Central memory CD8-positive, alpha-beta T cell (primary cell): ENCODE measurements around the gene SNRNP35.
"Not testable (repeated sequence)": the region's sequence is repeated elsewhere in the genome, so short reads cannot be mapped to it uniquely, and the experiment has no call there.

ENCODE experiments used
- ATAC-seq: fragments of 150-1000 bp; cut with Tn5 transposase; replicated peaks from 2 replicates; pipeline ENCODE4 v1.10.0; 2022; ENCODE audit warnings: mild to moderate bottlenecking, moderate FRiP score, moderate number of reproducible peaks; ENCODE audit not compliant: poor library complexity, severe bottlenecking; ENCODE audit errors: extremely low read depth
- DNase-seq, 2 donors: peaks; one replicate each; pipeline ENCODE4 v3.0.0; 2021; ENCODE audit warnings: low spot score in 2 of 2
- H3K27ac Mint-ChIP-seq: one replicate; pipeline ENCODE4 v1.8.0; 2022; ENCODE audit warnings: low read depth, mild to moderate bottlenecking, moderate library complexity, mixed read lengths
- H3K27me3 Mint-ChIP-seq: one replicate; pipeline ENCODE4 v1.8.0; 2022; ENCODE audit warnings: mixed read lengths
- H3K36me3 Mint-ChIP-seq: one replicate; pipeline ENCODE4 v1.8.0; 2022; ENCODE audit warnings: mild to moderate bottlenecking, moderate library complexity, mixed read lengths; ENCODE audit not compliant: insufficient read depth
- H3K4me1 Mint-ChIP-seq: one replicate; pipeline ENCODE4 v1.8.0; 2022; ENCODE audit warnings: mixed read lengths
- H3K4me3 Mint-ChIP-seq: one replicate; pipeline ENCODE4 v1.8.0; 2022; ENCODE audit warnings: mild to moderate bottlenecking, moderate library complexity, mixed read lengths
- H3K9me3 Mint-ChIP-seq: one replicate; pipeline ENCODE4 v1.8.0; 2022; ENCODE audit warnings: mixed read lengths

Gene SNRNP35

DNA sequence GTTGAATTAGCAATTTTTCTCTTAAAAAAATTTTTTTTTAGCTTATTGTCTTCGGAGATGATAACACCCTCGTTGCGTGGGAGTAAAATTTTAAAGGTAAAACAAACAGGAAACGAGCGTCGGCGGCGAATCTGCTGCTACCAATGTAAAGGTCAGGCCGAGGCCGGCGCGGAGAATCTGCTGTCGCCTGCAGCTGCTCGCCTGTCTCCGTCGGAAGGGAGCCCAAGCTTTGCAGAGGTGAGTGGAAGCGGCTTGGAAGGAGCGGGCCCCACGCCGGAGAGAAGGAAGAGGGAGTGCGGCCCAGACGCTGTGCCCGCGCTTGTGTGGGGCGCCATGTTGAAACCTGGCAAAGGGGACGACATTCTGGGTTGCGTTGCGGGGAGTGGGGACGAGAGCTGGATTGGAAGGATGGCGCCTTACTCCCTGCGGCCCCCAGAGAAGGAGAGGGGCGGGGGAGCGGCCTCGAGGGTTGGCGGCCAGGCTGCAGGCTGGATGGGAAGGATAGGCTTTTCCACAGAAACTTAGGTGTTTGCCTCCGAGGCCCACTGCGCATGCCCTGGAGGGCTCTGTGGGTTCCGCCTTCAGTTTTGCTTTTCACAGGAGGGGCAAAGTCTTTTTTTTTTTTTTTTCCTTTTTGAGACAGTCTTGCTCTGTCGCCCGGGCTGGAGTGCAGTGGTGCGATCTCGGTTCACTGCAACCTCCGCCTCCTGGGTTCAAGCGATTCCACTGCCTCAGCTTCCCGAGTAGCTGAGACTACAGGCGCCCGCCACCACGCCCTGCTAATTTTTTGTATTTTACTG, at the start of gene SNRNP35:
SNRNP35 (plus strand) TSS at position 160 of the 800 bp plus-strand sequence. CDS start 7,402 bp downstream, outside the sequence.
- Mint-ChIP-seq H3K4me3 (peak within 1 kb of the TSS; percentile 98), H3K9me3 (no peaks in the 10 kb centered on the region), H3K27me3 (no peaks in the 10 kb centered on the region), H3K36me3 (peaks cover 22% of the 10 kb centered on the region), H3K27ac (peak within 1 kb of the TSS; percentile 100), H3K4me1 (peaks cover 27% of the 10 kb centered on the region)
- DNase-seq (peak; percentile 79 to 82), ATAC-seq (peak; percentile 81)

DNA sequence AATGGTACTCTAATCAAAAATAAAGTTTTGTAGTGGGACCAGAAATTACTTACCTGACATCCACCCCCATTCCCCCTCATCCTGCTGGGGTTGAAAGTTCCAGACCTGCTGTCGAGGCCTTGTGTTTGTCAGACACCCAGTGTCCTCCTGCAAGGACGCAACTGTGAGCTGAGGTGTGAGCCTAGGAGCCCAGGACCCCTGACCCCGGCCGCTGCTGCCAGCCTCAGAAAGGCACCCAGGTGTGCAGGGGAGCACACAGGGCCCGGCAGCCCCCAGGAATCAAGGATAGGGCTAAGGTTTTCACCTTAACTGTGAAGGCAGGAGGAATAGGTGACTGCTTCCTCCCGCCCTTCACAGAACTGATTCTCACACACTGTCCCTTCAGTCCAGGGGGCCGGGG, 49.3 kb upstream of the SNRNP35 start:
- DNase-seq, H3K4me1 Mint-ChIP-seq, H3K9me3 Mint-ChIP-seq, H3K4me3 Mint-ChIP-seq, H3K27me3 Mint-ChIP-seq, H3K27ac Mint-ChIP-seq, ATAC-seq: not testable (repeated sequence)
- H3K36me3 Mint-ChIP-seq = peaks cover 48% of the 10 kb centered on the region

DNA sequence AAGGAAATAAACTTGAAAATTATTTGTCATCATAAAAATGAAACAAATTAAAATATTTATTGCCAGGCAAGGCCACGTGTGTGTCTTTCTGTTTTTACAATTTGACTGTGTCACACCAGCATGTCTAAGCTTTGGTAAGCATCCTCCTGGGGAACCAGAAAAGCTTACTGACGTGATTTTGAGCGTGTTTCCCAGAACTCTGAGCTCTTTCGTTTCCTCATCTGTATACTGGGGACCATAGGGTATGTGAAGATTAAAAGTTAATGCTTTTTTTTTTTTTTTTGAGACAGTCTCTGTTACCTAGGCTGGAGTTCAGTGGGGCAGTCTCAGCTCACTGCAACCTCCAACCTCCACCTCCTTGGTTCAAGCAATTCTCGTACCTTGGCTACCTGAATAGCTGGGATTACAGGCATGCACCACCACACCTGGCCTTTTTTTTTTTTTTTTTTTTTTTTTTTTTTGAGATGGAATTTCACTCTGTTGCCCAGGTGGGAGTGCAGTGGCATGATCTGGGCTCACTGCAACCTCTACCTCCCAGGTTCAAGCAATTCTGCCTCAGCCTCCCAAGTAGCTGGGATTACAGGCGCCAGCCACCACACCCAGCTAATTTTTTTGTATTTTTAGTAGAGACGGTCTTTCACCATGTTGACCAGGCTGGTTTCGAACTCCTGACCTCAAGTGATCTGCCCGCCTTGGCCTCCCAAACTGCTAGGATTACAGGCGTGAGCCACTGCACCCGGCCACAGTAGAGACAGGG, 48.5 kb upstream of the SNRNP35 start:
- not testable (repeated sequence) for H3K9me3 Mint-ChIP-seq, DNase-seq, H3K4me1 Mint-ChIP-seq, ATAC-seq, H3K27me3 Mint-ChIP-seq, H3K4me3 Mint-ChIP-seq, H3K27ac Mint-ChIP-seq
- peaks cover 43% of the 10 kb centered on the region for H3K36me3 Mint-ChIP-seq

DNA sequence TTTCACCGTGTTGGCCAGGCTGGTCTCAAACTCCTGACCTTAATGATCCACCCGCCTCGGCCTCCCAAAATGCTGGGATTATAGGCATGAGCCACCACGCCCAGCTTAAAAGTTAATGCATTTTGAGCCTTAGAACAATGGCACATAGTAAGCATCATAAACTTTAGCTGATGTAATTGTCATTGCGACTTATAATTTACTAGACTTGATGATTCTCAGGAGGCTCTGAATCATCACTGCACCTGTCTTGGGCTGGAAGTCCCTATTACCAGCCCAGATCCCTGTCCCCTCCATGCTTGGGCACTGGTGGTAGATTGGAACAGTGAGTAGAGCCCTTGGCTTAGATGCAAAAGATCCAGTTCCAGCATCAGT, 47.9 kb upstream of the SNRNP35 start:
- Mint-ChIP-seq H3K27ac (no peak overlapping the region), H3K9me3 (no peaks in the 10 kb centered on the region), H3K27me3 (no peaks in the 10 kb centered on the region), H3K4me1 (no peaks in the 10 kb centered on the region), H3K36me3 (peaks cover 39% of the 10 kb centered on the region), H3K4me3 (no peak overlapping the region)
- DNase-seq = no peak
- ATAC-seq = no peak

GRCh38 chr12:123421314-123421713, 36.6 kb upstream of the SNRNP35 start:
- no peaks in the 10 kb centered on the region for H3K27me3 Mint-ChIP-seq
- no peak for ATAC-seq
- no peaks in the 10 kb centered on the region for H3K9me3 Mint-ChIP-seq
- H3K4me3 Mint-ChIP-seq = no peak overlapping the region
- no peak for DNase-seq
- peaks cover 56% of the 10 kb centered on the region for H3K36me3 Mint-ChIP-seq
- no peak overlapping the region for H3K27ac Mint-ChIP-seq
- peaks cover 6% of the 10 kb centered on the region for H3K4me1 Mint-ChIP-seq

GRCh38 chr12:123427036-123427769, 30.7 kb upstream of the SNRNP35 start:
- DNase-seq = peak in 1 of 2 donors; percentile 55
- Mint-ChIP-seq H3K4me3 (peak overlapping the region; percentile 41), H3K27me3 (no peaks in the 10 kb centered on the region)

GRCh38 chr12:123428591-123428990, 29.3 kb upstream of the SNRNP35 start:
- H3K4me1 Mint-ChIP-seq = peaks cover 45% of the 10 kb centered on the region
- no peak for ATAC-seq
- H3K27ac Mint-ChIP-seq = peak overlapping the region; percentile 96
- no peak for DNase-seq
- peak overlapping the region; percentile 41 for H3K4me3 Mint-ChIP-seq
- H3K36me3 Mint-ChIP-seq = peaks cover 43% of the 10 kb centered on the region
- no peaks in the 10 kb centered on the region for H3K9me3 Mint-ChIP-seq
- H3K27me3 Mint-ChIP-seq = no peaks in the 10 kb centered on the region

More at GRCh38 chr12:123427036-123427769, 30.7 kb upstream of the SNRNP35 start:
- H3K4me1 Mint-ChIP-seq = peaks cover 31% of the 10 kb centered on the region
- ATAC-seq = peak; percentile 84
- H3K36me3 Mint-ChIP-seq = peaks cover 48% of the 10 kb centered on the region
- H3K9me3 Mint-ChIP-seq = no peaks in the 10 kb centered on the region
- peak overlapping the region; percentile 96 for H3K27ac Mint-ChIP-seq

DNA sequence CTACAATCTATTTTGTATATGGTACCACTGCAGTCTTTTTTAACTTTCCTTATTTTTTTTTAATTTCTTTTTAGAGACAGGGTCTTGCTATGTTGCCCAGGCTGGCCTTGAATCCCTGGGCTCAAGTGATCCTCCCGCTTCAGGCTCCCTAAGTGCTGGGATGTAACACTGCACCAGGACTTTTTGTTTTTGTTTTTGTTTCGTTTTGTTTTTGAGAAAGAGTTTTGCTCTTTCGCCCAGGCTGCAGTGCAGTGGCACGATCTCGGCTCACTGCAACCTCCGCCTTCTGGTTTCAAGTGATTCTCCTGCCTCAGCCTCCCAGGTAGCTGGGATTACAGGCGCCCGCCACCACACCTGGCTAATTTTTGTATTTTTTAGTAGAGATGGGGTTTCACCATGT, 28.8 kb upstream of the SNRNP35 start:
- Mint-ChIP-seq H3K4me3 (peak overlapping the region; percentile 41), H3K36me3 (peaks cover 39% of the 10 kb centered on the region), H3K4me1 (peaks cover 50% of the 10 kb centered on the region), H3K27ac (peak overlapping the region; percentile 96)
- not testable (repeated sequence) for ATAC-seq, DNase-seq, H3K9me3 Mint-ChIP-seq, H3K27me3 Mint-ChIP-seq

- ATAC-seq, H3K9me3 Mint-ChIP-seq, DNase-seq, H3K27me3 Mint-ChIP-seq: not testable (repeated sequence)
- peaks cover 66% of the 10 kb centered on the region for H3K4me1 Mint-ChIP-seq
- peaks cover 49% of the 10 kb centered on the region for H3K36me3 Mint-ChIP-seq
- H3K27ac Mint-ChIP-seq = peak overlapping the region; percentile 98
- H3K4me3 Mint-ChIP-seq = peak overlapping the region; percentile 98
These were observed 25.8 kb upstream of the SNRNP35 start for GRCh38 chr12:123431951-123432817.

GRCh38 chr12:123433615-123434014, 24.3 kb upstream of the SNRNP35 start:
- ATAC-seq (no peak), DNase-seq (no peak)
- no peaks in the 10 kb centered on the region for H3K9me3 Mint-ChIP-seq
- no peaks in the 10 kb centered on the region for H3K27me3 Mint-ChIP-seq
- peak overlapping the region; percentile 98 for H3K4me3 Mint-ChIP-seq
- peaks cover 54% of the 10 kb centered on the region for H3K4me1 Mint-ChIP-seq
- H3K36me3 Mint-ChIP-seq = peaks cover 45% of the 10 kb centered on the region
- peak overlapping the region; percentile 98 for H3K27ac Mint-ChIP-seq

GRCh38 chr12:123435636-123436016, 22.3 kb upstream of the SNRNP35 start:
- Mint-ChIP-seq H3K36me3 (peaks cover 31% of the 10 kb centered on the region), H3K27me3 (no peaks in the 10 kb centered on the region), H3K4me3 (peak overlapping the region; percentile 98), H3K4me1 (peaks cover 50% of the 10 kb centered on the region), H3K27ac (peak overlapping the region; percentile 98), H3K9me3 (no peaks in the 10 kb centered on the region)
- ATAC-seq (no peak), DNase-seq (no peak)
